Fibroblast of villous mesenchyme (primary cell): ENCODE data around the gene ZNF420. TPM values are rescaled to one million over a fixed set of nuclear protein-coding genes. Genes with fewer than 3 reads are reported as not detected.
"Not testable (repeated sequence)": the region's sequence is repeated elsewhere in the genome, so short reads cannot be mapped to it uniquely, and the experiment has no call there.

ENCODE experiments used
- DNase-seq: peaks from one replicate; pipeline ENCODE4 v3.0.0-alpha.2; 2010; ENCODE audit warnings: low read depth
- H3K4me3 ChIP-seq: 2 replicates; pipeline ENCODE4 v1.5.1; 2011; ENCODE audit warnings: low read depth, mild to moderate bottlenecking, low read length
- total RNA-seq: library from RNA; depleted of rRNA; stranded (reverse); fragments of >200 nt; gene quantifications from 2 replicates; pipeline ENCODE4 v1.2.3, GENCODE V29; 2012
- TF ChIP-seq, protein P1 (sequence below): IDR thresholded peaks from 2 replicates; pipeline ENCODE4 v1.5.1; 2012; ENCODE audit warnings: low read depth, mild to moderate bottlenecking, low read length; ENCODE audit not compliant: insufficient read depth

ZNF420 gene
- total RNA-seq, 1 donor, result 8.2 TPM

DNA sequence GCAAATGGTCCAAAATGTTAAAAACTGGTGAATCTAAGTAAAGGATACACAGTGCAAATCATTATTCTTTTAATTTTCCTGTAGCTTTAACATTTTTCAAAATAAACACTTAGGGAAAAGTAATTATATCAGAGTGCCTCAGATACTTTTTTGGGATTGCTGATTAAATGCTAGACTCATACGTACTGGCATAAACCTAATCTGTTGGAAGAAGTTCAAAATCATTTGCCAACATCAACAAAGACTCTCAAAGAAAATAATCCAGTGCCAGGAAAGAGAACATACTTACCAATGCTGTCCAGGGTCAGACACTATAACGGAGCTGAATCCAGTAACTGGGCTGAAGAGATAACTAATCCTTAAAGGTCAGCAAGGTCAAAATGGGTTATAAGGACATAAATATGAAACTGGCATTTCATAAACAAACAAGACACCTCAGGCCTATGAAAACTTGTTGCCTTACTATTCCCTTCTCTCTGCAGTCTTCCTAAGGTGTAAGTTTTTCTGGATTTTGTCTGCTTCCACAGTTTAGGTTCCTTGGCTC, 3.3 kb upstream of the ZNF420 start:
- DNase-seq, result no peak
- TF ChIP-seq, protein P1, sequence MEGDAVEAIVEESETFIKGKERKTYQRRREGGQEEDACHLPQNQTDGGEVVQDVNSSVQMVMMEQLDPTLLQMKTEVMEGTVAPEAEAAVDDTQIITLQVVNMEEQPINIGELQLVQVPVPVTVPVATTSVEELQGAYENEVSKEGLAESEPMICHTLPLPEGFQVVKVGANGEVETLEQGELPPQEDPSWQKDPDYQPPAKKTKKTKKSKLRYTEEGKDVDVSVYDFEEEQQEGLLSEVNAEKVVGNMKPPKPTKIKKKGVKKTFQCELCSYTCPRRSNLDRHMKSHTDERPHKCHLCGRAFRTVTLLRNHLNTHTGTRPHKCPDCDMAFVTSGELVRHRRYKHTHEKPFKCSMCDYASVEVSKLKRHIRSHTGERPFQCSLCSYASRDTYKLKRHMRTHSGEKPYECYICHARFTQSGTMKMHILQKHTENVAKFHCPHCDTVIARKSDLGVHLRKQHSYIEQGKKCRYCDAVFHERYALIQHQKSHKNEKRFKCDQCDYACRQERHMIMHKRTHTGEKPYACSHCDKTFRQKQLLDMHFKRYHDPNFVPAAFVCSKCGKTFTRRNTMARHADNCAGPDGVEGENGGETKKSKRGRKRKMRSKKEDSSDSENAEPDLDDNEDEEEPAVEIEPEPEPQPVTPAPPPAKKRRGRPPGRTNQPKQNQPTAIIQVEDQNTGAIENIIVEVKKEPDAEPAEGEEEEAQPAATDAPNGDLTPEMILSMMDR, result no peak

DNA sequence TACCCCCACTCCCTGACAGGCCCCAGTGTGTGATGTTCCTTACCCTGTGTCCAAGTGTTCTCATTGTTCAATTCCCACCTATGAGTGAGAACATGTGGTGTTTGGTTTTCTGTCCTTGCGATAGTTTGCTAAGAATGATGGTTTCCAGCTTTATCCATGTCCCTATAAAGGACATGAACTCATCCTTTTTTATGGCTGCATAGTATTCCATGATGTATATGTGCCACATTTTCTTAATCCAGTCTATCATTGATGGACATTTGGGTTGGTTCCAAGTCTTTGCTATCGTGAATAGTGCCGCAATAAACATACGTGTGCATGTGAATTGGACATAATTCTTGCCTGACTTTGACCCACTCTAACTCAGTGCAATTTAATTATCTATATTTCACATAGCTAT, 1.7 kb upstream of the ZNF420 start:
- not testable (repeated sequence) for DNase-seq, H3K4me3 ChIP-seq

More for the DNA sequence above, 3.3 kb upstream of the ZNF420 start:
- no peak overlapping the region for H3K4me3 ChIP-seq

DNA sequence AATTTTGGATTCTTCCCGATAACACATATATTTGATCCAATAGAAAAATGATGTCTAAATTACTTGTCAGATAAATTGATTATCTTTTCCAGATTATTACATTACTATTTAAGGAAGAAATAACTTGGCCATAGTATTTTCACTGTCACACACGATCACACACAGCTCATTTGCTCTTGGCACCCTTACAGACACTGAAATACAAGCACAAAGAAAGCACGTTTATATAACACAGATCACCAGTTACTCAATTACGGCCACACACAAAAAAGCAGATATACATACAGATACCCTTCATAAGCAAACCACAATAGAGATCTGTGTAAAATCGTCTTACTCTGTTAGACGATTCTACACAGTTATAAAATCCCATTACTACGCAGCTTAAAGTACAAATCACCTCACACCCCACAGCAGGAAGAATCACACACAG, 716 bp upstream of the ZNF420 start:
- TF ChIP-seq, protein P1, result no peak
- no peak for DNase-seq
- peak overlapping the region; percentile 92 for H3K4me3 ChIP-seq

DNA sequence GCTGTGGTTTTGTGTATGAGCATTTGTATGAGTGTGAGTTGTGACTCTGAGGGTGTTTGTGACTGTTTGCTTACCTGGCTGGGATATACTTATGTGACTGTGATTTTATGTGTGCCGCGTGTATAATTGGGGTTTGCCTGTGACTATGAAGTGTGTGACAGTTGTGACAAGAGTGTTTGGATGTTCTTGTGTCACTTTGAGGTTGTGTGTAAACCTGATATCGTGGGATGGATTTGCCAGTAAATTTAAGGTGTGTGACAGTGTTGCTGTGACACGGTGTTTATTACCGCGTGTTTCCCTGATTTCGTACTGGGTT, 442 bp downstream of the ZNF420 start:
- TF ChIP-seq, protein P1, result no peak
- peak overlapping the region; percentile 92 for H3K4me3 ChIP-seq
- DNase-seq, result no peak

DNA sequence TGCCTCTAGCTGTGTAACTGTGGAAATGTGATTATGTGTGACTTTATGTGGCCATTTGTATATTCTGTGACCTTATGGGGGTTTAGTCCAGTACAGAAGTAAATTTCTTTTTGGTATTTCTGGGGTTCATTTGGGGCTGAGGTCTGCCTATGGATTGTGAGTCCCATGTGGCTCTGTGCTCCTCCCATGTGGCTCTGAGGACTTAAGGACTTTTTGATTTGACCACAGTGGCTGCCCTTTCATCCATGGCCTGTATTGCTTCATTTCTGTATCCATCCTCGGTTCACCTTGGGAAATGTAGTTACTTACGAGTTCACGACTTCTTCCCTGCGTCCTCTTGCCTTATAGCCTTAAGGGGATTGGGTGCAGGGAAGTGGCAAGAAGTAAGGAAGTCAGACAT, 1.0 kb downstream of the ZNF420 start:
- H3K4me3 ChIP-seq, result peak overlapping the region; percentile 92
- TF ChIP-seq, protein P1, result no peak
- no peak for DNase-seq

DNA sequence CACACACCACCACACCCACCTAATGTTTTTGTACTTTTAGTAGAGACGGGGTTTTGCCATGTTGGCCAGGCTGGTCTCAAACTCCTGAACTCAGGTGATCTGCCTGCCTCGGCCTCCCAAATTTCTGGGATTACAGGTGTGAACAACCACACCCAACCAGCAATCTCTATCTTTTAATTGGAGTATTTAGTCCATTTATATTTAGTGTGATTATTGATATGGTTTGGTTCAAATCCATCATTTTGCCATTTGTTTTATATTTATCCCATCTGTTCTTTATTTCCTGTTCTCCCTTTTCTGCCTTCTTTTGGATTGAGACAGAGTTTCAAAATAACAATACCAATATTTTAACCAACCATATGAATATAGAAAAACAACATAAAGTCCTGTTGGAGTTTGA, 4.1 kb downstream of the ZNF420 start:
- DNase-seq, result no peak
- no peak overlapping the region for H3K4me3 ChIP-seq
- TF ChIP-seq, protein P1, result no peak

DNA sequence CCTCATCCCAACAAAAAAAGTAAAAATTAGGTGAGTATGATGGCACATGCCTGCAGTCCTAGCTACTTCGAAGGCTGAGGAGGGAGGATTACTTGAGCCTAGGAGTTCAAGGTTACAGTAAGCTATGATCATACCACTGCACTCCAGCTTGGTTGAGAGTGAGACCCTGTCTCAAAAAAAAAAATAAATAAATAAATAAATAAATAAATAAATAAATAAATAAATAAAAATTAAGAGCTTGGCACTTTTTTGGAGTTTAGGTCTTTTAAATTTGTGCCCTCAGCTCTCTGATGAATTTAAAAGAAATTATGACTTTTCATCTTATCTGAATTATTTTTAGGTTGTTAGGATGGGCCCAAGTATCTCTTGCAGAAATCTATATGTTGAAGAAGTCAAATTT, 8.9 kb downstream of the ZNF420 start:
- TF ChIP-seq, protein P1, result no peak
- no peak for DNase-seq
- H3K4me3 ChIP-seq, result no peak overlapping the region
